Measurements from ENCODE around the gene C1QTNF5. TPM values are rescaled to one million over a fixed set of nuclear protein-coding genes. Genes with fewer than 3 reads are reported as not detected.

The C1QTNF5 gene
- total RNA-seq, 1 donor from 2014 or later = not detected

DNA sequence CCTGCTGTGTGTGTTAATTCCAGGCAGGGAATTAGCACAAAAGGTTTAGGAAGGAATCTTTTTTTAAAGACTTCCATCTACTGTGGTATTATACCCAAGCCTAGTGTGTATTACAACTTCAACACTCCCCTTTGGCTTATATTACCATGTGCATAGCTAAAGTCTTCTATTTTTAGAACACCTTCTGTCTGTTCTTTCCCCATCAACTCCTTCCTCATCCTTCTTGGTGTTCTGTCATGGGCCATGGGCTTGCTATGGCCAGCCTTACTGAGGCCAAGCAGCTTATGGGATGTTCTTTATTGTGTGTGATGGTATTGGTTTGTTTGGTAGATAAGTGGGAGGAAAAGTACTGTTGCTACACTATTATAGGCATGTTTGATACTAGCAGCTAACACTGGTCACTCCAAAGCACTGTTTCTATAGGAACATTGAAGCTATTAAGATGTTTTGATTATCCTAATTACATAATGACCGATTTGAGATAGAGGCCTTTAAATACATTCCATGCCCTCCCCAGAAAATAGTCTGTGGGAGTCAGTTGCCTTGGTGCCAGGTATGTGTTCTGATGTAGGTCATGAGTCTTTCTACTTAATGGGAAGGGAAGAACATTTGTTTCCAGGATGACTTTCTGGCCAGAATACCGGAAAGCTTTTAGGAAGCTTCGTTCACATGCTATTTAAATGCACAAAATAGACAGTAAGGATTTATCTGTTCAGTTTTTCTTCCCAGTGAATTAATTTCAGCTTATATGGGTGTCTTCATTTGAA, 40.3 kb downstream of the C1QTNF5 start:
- Mint-ChIP-seq H3K27ac (no peak overlapping the region), H3K27me3 (no peaks in the 10 kb centered on the region), H3K4me3 (no peak overlapping the region), H3K4me1 (peaks cover 8% of the 10 kb centered on the region), H3K36me3 (ENCODE audit: low read depth) (peaks cover 64% of the 10 kb centered on the region), H3K9me3 (no peaks in the 10 kb centered on the region)
- no peak for DNase-seq
- intact Hi-C loops (cut with micrococcal nuclease) = no loop called here

DNA sequence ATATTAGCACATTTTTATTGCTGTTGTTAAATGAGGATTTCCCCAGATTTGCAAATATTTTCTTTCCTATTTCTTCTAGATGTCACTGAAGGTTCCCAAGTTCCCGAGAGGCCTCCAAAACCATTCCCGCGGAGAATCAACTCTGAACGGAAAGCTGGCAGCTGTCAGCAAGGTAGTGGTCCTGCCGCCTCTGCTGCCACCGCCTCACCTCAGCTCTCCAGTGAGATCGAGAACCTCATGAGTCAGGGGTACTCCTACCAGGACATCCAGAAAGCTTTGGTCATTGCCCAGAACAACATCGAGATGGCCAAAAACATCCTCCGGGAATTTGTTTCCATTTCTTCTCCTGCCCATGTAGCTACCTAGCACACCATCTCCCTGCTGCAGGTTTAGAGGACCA, 41.3 kb downstream of the C1QTNF5 start:
- H3K36me3 Mint-ChIP-seq (ENCODE audit: low read depth) = peaks cover 61% of the 10 kb centered on the region
- intact Hi-C loops (cut with micrococcal nuclease) = no loop called here
- no peak for DNase-seq
- H3K4me1 Mint-ChIP-seq = no peaks in the 10 kb centered on the region
- H3K27me3 Mint-ChIP-seq = no peaks in the 10 kb centered on the region
- H3K27ac Mint-ChIP-seq = no peak overlapping the region
- H3K4me3 Mint-ChIP-seq = no peak overlapping the region
- no peaks in the 10 kb centered on the region for H3K9me3 Mint-ChIP-seq

DNA sequence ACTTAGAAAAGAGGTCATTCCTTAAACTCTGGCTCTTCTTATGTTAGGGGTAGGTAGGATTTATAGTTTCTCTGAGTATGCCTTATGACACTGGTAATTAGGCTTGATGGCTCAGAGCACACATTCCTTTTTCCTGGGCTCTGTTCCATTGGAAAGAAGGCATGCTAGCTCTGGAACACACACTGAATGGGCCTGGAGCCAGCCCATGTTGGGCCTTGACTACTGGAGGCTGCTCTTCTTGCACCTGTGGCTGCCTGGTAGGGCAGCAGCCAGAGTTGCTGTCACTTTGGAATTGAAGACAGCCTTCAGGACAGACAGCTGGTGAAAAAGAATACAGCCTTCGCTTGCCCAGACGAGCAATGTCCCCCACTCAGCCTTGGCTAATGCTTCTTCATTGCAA, 42.0 kb downstream of the C1QTNF5 start:
- Mint-ChIP-seq H3K36me3 (ENCODE audit: low read depth) (peaks cover 60% of the 10 kb centered on the region), H3K4me3 (no peak overlapping the region), H3K9me3 (no peaks in the 10 kb centered on the region), H3K27ac (no peak overlapping the region), H3K4me1 (no peaks in the 10 kb centered on the region), H3K27me3 (no peaks in the 10 kb centered on the region)
- intact Hi-C loops (cut with micrococcal nuclease) = no loop called here
- DNase-seq = no peak

DNA sequence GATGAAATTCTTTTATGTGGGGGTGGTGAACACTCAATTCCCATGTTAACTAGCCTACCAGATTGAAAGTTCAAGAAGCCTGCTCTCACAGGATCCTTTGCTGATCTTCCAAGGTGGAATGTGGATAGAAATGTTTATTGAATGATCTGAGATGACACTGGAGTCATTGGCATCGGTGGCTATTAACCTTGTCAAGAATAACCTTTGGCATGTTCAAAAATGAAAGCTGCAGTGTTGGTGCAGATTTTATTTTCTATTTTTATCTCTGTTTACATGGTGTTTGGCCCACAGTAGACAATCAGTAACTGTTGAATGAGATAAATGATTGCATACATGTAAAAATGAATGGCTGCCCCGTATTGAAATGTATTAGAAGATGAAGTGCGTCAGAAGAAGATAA, 42.7 kb downstream of the C1QTNF5 start:
- Mint-ChIP-seq H3K27ac (no peak overlapping the region), H3K9me3 (no peaks in the 10 kb centered on the region), H3K4me1 (no peaks in the 10 kb centered on the region), H3K27me3 (no peaks in the 10 kb centered on the region), H3K36me3 (ENCODE audit: low read depth) (peaks cover 52% of the 10 kb centered on the region), H3K4me3 (no peak overlapping the region)
- DNase-seq = no peak
- intact Hi-C loops (cut with micrococcal nuclease) = no loop called here

DNA sequence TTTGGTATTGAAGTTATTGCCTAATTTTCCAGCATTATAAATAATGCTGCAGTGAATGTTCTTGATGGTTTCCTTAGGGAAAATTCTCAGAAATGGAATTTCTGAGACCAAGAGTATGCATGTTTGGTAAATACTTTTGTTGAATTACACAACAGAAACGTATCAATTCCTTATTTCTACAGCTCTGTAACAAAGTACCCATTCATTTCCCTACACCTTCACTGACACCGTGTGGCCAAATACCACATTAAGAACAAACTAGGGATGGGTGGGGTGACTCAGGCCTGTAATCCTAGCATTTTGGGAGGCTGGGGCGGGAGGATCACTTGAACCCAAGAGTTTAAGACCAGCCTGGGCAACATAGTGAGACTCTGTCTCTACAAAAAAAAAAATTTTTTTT, 45.5 kb downstream of the C1QTNF5 start:
- no peak for DNase-seq
- no peaks in the 10 kb centered on the region for H3K9me3 Mint-ChIP-seq
- H3K27ac Mint-ChIP-seq = no peak overlapping the region
- H3K4me3 Mint-ChIP-seq = no peak overlapping the region
- no peaks in the 10 kb centered on the region for H3K4me1 Mint-ChIP-seq
- peaks cover 49% of the 10 kb centered on the region for H3K36me3 Mint-ChIP-seq (ENCODE audit: low read depth)
- H3K27me3 Mint-ChIP-seq = no peaks in the 10 kb centered on the region
- intact Hi-C loops (cut with micrococcal nuclease) = no loop called here

DNA sequence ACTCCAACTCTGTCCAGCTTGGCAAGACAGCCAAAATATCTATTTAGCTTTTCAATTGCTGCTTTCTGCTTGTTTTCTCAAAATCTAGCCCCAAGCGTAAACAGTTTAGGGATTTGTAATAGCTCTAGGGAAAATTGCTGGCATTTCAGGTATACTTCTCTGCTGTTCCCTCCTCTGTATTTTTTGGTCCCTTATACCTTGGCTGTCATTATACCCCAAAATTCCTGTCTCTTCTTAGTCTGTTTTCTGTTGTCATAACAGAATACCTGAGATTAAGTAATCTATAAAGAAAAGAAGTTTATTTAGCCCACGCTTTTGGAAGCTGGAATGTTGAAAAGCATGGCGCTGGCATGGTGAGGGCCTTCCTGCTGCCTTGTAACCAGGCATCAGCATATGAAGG, 47.2 kb downstream of the C1QTNF5 start:
- Mint-ChIP-seq H3K27me3 (no peaks in the 10 kb centered on the region), H3K36me3 (ENCODE audit: low read depth) (peaks cover 36% of the 10 kb centered on the region), H3K27ac (no peak overlapping the region), H3K4me1 (no peaks in the 10 kb centered on the region), H3K9me3 (no peaks in the 10 kb centered on the region), H3K4me3 (no peak overlapping the region)
- no peak for DNase-seq
- intact Hi-C loops (cut with micrococcal nuclease) = no loop called here

DNA sequence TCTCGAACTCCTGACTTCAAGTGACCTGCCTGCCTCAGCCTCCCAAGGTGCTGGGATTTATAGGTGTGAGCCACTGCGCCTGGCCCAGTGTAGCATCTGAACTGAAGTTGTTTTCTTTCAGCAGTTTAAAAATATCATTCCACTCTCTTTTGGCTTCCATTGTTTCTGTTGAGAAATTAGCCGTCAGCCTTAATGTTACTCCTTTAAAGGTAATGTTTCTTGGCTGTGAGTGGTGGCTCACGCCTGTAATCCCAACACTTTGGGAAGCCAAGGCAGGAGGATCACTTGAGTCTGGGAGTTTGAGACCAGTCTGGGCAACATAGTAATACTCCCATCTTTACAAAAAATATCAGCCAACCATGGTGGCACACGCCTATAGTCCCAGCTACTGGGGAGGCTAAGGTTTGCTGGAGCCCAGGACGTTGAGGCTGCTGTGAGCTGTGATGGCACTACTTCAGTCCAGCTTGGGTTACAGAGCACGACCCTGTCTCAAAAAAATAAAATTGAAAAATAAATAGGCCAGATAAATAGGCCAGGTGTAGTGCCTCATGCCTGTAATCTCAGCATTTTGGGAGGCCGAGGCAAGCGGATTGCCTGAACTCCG, 49.7 kb downstream of the C1QTNF5 start:
- Mint-ChIP-seq H3K27me3 (no peaks in the 10 kb centered on the region), H3K9me3 (no peaks in the 10 kb centered on the region), H3K36me3 (ENCODE audit: low read depth) (peaks cover 35% of the 10 kb centered on the region), H3K4me3 (no peak overlapping the region), H3K27ac (no peak overlapping the region), H3K4me1 (no peaks in the 10 kb centered on the region)
- no peak for DNase-seq
- intact Hi-C loops (cut with micrococcal nuclease) = no loop called here

Other genes starting within 250 kb of the C1QTNF5 start
- gene DPAGT1, start 239.0 kb downstream of the C1QTNF5 start, total RNA-seq = 76.1 and 79.4 TPM in 2 replicates
- 31.5 and 33.5 TPM in 2 replicates for gene C2CD2L, start 233.5 kb downstream of the C1QTNF5 start, total RNA-seq
- gene HINFP, start 219.3 kb downstream of the C1QTNF5 start, total RNA-seq = 34.9 and 41.4 TPM in 2 replicates
- gene ABCG4, start 191.8 kb downstream of the C1QTNF5 start, total RNA-seq = 0.07 TPM in 1 of 2 replicates, not detected in the other
- 23.3 and 25.0 TPM in 2 replicates for gene NLRX1, start 172.2 kb downstream of the C1QTNF5 start, total RNA-seq
- gene NHERF4, start 155.4 kb downstream of the C1QTNF5 start, total RNA-seq = 0.54 and 0.58 TPM in 2 replicates
- 36.4 and 36.5 TPM in 2 replicates for gene CBL, start 134.5 kb downstream of the C1QTNF5 start, total RNA-seq
- 7.5 and 8.1 TPM in 2 replicates for gene MCAM, start 23.8 kb downstream of the C1QTNF5 start, total RNA-seq
- 26.5 and 26.8 TPM in 2 replicates for gene RNF26, start 6.4 kb downstream of the C1QTNF5 start, total RNA-seq
- not detected in 2 replicates for gene MFRP, start 5.8 kb upstream of the C1QTNF5 start, total RNA-seq
- gene USP2, start 40.8 kb upstream of the C1QTNF5 start, total RNA-seq = 0.09 and 0.35 TPM in 2 replicates
- 1.6 and 1.8 TPM in 2 replicates for gene THY1, start 82.3 kb upstream of the C1QTNF5 start, total RNA-seq